T-helper 1 cell treated with Interleukin-12 subunit alpha and Interleukin-12 subunit beta and Interleukin-4 antibody, amounts not matched to agents 30 ng/mL and 1 ng/mL, for 36 hours (primary cell): ENCODE data around the gene BCL7A. TPM values are rescaled to one million over a fixed set of nuclear protein-coding genes. Genes with fewer than 3 reads are reported as not detected.

Source experiments
- intact Hi-C: fragments of 100-400 bp; cut with micrococcal nuclease; formaldehyde crosslinking; loops from one replicate; pipeline ENCODE4 v1.15.1; 2024
- total RNA-seq: library from RNA; stranded (reverse); gene quantifications from 2 replicates; pipeline ENCODE4 v1.2.3, GENCODE V29; 2022

The BCL7A gene
- total RNA-seq, 1 donor from 2014 or later = 6.2 TPM

DNA sequence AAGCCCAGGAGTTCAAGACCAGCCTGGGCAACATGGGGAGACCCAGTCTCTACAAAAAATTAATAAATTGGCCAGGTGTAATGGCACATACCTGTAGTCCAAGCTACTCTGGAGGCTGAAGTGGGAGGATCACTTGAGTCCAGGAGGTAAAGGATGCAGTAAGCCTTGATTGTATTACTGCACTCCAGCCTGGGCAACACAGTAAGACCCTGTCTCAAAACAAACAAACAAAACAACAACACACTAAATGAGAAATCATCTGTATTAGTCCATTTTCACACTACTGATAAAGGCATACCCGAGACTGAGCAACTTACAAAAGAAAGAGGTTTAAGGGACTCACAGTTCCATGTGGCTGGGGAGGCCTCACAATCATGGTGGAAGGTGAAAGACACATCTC lies 52.1 kb downstream of the BCL7A start:
- intact Hi-C loops = loop anchor here (10.0 kb wide), 1 partner anchor 901 kb away; the partner anchor contains the start of gene OGFOD2

DNA sequence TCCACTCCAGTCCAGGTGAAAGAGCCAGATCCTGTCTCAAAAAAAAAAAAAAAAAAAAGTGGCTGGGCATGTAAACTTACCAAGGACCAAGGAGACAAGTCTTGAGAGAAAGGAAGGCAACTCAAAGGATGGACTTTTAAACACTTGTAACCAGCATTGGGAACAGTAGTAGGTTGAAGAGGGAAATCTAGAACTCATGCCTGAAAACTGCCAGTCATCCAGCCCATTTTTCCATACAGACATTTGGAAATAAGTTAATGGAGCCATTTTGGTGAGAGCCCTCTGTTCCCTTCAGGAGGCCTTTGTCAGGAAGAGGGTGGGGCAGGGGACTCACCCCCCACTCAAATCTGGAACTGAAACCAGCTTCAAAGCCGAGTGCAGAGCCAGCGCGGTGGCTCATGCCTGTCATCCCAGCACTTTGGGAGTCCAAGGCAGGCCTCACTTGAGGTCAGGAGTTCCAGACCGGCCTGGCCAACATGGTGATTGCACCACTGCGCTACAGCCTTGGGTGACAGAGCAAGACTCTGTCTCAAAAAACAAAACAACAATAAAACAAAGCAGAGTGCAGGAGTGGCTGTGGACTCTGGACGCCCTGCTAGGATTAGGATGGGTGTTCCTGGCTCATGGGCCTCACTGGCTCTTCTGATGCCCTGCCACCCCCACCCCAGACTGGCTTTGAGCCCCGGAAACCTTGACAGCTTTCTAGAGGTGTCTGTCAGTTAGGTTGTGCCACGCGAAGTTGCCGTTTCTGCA lies 55.2 kb downstream of the BCL7A start:
- intact Hi-C loops = loop anchor here (10.0 kb wide), 1 partner anchor 898 kb away; the partner anchor contains the start of gene OGFOD2

DNA sequence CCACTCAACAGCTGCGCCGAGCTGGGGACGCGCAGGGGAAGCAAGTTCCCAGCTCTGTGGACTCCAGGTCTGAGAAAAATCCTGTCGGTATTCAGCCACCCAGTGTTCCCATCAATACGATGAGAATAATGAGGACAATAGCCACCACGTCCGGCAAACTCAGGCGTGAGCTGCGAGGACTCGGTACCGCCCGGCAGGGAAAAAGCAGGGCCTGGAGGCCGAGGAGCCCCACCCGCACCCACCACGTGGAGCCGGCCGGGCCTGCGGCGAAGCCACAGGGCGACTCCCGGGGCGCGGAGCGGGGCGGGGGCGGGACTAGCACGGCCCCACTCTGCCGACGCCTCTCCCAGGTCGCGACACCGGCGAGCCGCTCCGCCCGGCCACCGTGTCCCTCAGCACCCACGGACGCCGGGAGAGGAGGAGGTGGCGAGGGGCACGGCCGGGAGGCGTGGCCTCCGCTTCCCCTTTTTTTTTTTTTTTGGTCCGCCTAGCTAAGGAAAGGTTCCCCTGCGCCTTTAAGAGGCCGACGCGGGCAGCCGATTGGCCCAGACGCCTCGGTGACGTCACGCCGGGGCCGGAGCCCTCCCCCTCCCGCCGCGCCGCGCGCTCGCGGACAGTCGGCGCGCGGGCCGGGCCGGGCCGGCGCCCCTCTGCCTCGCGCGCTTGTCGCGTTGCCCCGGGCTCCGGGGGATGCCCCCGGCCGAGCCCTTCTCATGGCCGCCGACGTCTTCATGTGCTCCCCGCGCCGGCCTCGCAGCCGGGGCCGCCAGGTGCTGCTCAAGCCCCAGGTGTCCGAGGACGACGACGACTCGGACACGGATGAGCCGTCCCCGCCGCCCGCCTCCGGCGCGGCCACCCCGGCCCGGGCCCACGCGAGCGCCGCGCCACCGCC lies 56.7 kb downstream of the BCL7A start, which contains the start of gene MLXIP:
TSS of gene MLXIP (plus strand) at position 616 of the 892 bp plus-strand sequence. CDS start at position 714, 98 bp downstream.
- intact Hi-C loops = loop anchor here (1.0 to 10.0 kb wide), 9 partner anchors 24 to 896 kb away; partner anchors contain the start of genes DIABLO, KNTC1, OGFOD2 and RSRC2

DNA sequence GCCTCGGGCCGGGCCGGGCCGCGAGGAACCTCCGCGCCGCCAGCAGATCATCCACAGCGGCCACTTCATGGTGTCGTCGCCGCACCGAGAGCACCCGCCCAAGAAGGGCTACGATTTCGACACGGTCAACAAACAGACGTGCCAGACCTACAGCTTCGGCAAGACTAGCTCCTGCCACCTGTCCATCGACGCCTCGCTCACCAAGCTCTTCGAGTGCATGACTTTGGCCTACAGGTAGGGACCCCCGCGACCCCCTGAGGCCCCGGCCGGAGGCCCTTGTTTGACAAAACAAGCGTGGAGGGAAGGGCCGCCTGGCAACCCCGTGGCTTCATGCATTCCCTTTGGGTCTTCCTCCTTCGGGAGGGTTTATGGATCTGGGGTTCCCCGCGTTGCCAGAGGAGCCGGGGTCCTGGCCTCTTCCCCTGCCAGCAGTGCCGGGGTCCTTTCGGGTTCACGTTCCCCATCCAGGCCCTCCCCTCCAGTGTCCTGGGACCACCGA lies 57.4 kb downstream of the BCL7A start:
- intact Hi-C loops = loop anchor here (1.0 to 10.0 kb wide), 4 partner anchors 366 to 896 kb away; partner anchors contain the start of genes KNTC1, OGFOD2, RSRC2 and TMEM120B

DNA sequence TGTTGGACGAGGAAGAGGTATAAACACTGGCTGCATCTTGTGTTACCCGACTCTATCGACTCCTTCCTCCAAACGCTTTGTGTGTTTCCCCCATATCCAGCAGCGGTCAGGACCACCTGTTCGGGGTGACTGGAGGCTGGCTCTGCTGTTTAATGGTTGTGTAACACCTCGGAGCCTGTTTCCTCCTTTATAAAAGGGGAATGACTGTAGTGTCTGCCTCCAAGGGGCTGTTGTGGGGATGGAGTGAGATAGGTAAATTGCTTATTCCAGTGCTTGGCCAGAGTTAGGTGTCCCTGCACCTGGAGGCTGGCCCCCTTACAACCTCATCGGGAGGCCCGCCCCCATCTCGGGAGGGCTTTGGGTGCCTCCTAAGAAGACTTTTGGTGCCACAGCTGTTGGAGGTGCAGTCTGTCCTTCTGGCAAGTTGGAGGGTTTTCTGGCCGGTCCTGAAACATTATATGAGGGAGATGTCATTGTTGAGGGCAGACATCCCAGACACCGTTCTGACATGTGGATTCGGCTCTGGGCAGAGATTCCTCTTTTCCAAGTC lies 57.9 kb downstream of the BCL7A start:
- intact Hi-C loops = loop anchor here (1.0 to 10.0 kb wide), 7 partner anchors 13 to 895 kb away; partner anchors contain the start of genes DENR, KNTC1, OGFOD2 and RSRC2

DNA sequence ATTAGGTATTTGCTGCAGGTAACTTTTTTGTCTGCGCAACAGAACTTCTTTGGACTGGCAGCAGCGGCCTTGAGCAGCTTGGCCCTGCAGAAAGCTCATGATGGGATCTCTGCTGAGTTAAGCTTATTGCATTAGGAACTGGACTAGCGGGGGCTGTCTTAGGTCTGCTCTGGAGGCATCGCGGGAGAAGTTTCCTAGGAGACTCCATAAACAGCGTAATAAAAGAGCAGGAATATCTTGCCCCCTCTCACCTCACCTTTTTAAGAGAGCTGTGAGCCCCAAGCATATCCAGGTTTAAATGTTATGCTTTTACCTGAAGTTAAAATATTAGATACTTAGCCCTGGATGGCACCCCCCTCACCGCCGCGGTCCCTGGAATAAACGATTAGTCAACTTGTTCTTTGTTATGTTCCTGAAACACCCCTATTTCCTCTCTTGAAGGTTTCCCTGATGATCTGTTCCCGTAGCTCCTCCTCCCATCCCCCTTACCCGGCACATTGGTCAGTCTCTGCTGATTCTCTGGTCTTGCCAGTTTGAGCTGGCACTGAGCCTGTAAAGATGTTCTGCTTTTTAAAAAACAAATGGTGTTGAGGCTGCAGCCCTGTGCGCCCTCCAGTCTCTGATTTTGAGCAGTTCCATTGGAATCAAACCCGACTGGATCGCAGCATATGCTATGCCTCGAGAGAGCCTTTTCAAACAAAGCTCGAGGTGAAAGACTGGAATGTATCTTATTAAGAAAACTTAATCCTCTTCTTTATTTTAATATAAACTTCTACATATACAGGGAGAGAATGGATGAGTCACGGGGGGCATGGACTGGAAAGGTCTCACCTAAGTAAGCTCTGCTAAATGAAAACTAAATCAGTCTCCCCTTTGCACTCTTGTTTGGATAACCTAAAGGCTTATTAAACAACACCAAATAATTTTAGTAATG lies 58.7 kb downstream of the BCL7A start:
- intact Hi-C loops = loop anchor here (1.0 to 10.0 kb wide), 5 partner anchors 14 to 674 kb away; partner anchors contain the start of genes CFAP251, DENR and VPS33A

DNA sequence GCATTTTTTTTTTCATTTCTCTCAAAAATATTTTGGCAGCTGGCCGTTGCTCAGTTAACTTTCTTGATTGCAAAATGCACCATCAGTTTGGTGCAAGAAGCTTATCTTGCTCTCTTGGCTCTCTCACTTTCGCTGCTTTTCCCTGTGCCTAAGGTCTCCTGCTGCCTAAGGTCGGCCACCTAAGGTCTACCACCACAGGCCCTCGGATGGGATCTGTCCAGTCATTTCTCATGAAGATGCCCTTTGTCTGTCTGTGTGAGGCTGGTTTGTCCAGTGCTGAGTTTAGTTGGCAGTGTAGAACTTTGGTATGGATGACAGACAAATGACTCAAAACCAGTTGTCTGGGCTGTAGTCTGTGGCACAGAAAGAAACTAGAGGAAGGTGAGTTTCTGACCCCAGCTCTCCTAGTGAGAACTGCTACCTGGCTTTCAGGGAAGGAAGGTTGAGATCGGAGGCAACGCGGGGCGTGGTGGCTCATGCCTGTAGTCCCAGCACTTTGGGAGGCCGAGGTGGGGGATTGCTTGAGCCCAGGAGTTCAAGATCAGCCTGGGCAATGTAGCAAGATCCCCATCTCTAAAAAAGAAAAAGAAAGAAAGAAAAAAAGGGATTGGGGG lies 59.5 kb downstream of the BCL7A start:
- intact Hi-C loops = loop anchor here (1.0 to 10.0 kb wide), 4 partner anchors 14 to 674 kb away; partner anchors contain the start of genes CFAP251, DENR and VPS33A

DNA sequence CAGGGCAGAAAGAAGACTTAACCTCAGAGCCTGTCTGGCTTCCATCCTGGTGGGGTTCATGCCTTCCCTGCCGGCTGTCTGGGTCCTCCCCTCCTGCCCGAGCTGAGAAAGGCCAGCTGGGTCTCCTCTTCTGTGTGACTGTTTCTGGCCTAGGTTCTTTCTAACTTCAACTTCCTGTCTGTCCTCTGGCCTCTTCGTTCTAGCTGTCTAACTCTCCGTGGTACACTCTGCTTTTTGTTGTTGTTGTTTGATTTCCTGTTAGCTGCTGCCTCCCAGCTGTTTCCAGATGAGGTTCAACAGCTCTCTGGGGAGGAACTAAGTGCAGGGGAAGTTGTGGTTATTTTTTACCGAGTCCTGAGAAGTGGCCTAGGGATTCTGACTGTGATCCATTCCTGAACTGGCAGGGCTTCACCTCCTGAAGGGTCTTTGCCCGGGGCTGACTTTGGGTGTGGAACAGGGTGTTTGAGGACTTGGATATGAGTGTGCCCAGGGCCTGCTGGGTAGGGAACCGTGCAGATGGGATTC lies 60.1 kb downstream of the BCL7A start:
- intact Hi-C loops = loop anchor here (1.0 to 10.0 kb wide), 4 partner anchors 15 to 673 kb away; partner anchors contain the start of genes CFAP251, DENR and VPS33A

DNA sequence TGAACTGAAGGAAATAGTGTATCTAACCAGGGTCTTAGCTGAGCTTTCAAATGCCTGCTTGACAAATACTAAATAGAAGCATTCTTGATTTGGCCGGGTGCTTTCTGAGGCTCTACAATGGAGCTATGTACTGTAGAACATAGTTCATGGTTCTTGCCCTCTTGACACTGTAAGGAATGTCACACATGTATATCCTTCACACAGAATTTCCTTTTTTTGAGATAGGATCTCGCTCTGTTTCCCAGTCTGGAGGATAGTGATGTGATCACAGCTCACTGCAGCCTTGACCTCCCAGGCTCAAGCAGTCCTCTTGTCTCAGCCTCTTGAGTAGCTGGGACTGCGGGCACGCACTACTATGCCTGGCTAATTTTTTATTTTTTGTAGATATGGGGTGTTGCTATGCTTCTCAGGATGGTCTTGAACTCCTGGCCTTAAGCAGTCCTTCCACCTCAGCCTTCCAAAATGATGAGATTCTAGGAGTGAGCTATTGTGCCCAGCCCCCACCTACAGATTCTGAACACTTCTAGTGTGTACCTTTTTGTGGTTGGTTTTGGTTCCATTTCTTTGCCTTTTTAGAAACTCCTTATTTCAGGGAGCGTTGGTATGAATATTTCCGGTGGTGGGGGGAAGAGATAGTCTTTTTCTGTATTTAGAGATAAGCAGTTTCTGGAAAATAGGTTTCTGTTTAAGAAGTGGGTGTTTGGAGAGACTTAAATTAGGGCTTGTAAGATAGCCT lies 61.1 kb downstream of the BCL7A start:
- intact Hi-C loops = loop anchor here (1.0 to 10.0 kb wide), 2 partner anchors 17 to 672 kb away; partner anchors contain the start of gene DENR

DNA sequence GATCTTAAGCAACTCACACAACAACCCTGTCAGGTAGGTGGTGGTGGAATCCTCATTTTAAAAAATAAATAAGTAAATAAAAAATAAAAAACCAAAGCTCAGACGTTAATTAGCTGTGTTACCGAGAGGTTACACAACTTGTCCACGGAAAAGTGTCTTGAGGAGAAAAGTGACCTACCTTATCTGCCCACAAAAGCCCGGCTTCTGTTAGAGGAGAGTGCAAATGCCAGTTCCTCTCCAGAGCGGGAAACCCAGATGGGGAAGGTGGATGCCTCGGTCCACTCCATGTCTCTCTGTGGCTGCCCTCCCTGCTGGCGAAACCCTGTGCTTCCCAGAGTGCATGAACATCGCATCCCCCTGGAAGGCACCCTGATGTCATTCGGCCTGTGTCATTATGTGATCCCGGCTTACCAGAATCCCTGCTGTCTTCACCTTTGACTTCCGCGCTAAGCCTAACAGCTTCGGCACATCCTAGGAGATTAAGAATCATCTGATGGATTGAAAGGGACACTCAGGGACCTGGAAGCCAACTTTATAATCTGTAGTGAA lies 63.2 kb downstream of the BCL7A start:
- intact Hi-C loops = loop anchor here (10.0 kb wide), 1 partner anchor 670 kb away; the partner anchor contains the start of gene DENR

DNA sequence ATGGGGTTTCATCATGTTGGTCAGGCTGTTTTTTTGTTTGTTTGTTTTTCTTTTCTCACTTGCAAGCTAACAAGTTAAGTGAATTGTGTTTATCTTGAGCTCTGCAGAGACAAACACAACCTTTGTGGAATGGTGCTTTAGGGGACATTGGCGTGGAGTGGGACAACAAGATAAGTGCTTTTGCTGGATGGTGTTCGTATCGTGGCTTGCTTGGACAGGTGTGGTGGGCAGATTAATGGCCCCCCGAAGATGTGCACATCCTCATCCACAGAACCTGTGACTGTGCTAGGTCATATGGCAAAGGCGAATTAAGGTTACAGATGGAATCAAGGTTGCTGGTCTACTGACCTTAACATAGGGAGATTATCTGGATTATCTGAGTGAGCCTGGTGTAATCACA lies 63.9 kb downstream of the BCL7A start:
- intact Hi-C loops = loop anchor here (10.0 kb wide), 1 partner anchor 669 kb away; the partner anchor contains the start of gene DENR

DNA sequence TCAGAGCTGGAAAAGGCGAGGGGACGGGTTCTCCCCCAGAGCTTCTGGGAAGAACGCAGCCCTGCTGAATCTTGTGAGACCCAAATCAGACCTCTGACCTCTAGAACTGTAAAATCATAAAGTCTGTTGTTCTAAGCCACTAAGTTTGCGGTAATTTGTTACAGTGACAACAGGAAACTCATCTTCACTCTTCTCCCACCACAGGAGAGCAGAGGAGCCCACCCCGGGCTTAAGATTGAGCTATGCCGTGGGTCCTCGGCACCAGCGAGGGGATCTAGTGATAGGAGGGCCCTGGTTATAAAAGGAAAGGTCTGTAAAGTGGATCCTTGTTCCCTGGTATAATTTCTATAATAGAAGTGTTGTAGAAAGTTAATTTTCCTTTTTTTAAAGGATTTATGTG lies 64.4 kb downstream of the BCL7A start:
- intact Hi-C loops = loop anchor here (10.0 kb wide), 1 partner anchor 669 kb away; the partner anchor contains the start of gene DENR

DNA sequence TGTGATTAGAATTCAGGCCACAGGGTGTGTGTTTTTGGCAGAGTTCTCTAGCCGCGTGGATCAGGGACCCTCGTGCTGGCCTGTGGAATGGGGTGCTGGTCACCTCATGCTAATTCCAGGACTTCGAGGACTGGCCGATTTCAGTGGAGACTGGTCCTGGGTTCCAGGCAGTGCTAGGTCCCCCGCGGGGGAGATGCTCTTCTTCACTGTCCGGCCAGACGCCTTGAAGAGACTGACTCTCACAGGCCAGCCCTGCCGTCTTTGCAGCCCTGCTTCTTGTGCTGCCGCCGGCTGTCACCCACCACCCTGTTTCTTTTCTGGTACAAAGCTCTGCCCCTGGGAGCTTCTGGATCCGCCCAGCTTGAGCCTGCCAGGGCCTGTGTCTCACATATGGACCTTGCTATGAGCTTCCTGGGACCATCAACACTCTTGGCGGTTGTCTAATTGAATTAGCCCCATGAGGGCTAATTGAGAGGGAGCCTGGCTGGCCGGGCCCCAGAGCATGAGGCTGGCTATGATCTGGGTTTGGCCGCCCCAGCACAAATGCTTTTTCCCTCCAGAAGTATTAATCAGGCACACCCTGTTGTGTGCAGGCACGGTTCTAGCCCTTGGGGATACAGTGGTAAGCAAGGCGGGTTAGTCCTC lies 65.1 kb downstream of the BCL7A start:
- intact Hi-C loops = loop anchor here (10.0 kb wide), 1 partner anchor 668 kb away; the partner anchor contains the start of gene DENR

DNA sequence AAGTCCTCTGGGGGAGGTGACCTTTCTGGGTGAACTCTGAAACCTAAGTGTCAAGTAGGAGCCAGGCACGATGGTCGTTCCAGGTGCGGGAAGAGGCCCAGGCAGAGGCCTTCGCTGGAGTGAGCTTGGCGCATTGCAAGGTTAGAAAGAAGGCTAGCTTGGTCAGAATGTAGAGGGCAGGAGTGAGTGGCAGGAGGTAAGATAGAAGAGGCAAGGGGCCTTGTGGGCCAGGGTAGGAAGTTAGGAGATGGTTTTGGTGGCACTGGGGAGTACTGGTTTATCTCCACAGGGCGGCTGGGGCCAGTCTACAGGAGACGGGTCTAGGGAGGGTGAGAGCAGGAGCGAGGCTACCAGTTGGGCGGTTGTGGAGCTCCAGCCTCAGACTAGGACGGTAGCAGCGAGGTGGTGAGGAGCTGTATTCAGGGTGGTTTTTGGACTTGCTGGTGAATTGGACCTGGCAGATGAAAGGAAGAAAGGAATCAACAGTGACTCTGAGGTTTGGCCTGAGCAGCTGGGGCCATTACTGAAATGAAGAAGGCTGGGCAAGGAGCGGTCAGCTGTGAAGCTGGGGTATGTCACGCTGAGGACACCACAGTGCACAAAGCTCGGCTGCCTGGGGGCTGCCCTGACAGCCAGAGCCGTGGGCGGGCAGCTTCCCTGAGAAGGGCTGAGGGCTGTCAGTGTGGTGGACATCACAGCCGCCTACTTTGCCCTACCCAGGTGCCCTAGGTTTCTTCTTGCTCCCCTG lies 65.9 kb downstream of the BCL7A start:
- intact Hi-C loops = loop anchor here (10.0 kb wide), 1 partner anchor 667 kb away; the partner anchor contains the start of gene DENR

DNA sequence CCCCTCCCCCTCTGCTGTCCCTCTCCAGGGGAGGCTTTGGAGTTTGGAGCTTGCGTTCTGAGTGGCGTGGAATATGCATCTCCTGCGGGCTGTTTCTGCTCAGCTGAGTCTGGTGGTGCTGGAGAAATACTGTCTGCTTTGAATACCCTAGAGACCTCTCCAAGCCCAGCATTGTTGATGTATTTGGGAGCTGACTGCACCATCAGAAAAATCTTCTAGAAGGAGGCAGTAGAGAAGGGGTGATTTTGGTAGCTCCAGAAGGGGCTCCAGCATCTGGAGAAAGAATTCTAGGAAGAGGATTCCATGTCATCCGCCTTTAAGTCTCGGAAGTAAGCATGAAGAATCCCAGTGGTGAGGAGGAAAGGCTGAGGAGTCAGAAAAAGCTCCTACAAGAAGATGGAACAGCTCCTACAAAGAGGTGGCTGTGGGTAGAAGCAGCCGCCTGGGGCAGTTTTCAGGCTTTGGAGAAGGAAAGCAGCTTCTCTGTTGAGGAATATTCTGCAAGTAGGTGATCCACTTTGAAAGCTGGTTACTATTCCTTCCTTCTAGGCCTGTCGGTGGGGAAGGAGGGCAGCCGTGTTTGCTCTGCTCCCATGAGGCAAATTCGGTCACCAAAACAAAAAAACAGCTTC lies 66.6 kb downstream of the BCL7A start:
- intact Hi-C loops = loop anchor here (10.0 kb wide), 1 partner anchor 667 kb away; the partner anchor contains the start of gene DENR

DNA sequence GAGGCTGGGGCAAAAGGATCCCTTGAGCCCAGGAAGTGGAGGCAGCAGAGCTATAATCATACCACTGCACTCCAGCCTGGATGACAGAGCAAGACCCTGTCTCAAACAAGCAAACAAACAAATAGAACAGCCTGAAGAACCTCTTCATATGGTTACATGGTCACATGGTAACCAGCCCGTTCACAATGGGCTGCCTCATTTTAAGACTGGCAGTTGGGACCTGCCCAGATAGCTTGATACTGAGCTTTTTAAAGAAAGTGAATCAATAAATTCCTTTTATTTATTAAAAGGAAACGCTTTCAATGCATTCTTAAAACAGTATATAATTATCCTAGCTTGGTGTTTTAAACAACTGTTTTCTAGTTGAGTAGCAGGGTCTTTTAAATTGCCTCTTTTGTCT lies 67.4 kb downstream of the BCL7A start:
- intact Hi-C loops = loop anchor here (10.0 kb wide), 1 partner anchor 666 kb away; the partner anchor contains the start of gene DENR
